Measurements from ENCODE around the gene SLC5A10.

- TF ChIP-seq, protein P1, sequence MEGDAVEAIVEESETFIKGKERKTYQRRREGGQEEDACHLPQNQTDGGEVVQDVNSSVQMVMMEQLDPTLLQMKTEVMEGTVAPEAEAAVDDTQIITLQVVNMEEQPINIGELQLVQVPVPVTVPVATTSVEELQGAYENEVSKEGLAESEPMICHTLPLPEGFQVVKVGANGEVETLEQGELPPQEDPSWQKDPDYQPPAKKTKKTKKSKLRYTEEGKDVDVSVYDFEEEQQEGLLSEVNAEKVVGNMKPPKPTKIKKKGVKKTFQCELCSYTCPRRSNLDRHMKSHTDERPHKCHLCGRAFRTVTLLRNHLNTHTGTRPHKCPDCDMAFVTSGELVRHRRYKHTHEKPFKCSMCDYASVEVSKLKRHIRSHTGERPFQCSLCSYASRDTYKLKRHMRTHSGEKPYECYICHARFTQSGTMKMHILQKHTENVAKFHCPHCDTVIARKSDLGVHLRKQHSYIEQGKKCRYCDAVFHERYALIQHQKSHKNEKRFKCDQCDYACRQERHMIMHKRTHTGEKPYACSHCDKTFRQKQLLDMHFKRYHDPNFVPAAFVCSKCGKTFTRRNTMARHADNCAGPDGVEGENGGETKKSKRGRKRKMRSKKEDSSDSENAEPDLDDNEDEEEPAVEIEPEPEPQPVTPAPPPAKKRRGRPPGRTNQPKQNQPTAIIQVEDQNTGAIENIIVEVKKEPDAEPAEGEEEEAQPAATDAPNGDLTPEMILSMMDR (IDR thresholded peaks at IDR 0.05), result no peak
- TF ChIP-seq POLR2A (IDR thresholded peaks at IDR 0.05), result no peak
Measured at GRCh38 chr17:19005137-19005773, 53.3 kb downstream of the SLC5A10 start.

Measured in esophagus squamous epithelium (tissue), 4 donors.